Measurements from ENCODE around the gene LECT2.

GRCh38 chr5:135898651-135899050, 56.1 kb downstream of the LECT2 start:
- TF ChIP-seq CTCF (IDR thresholded peaks at IDR 0.05) (no peak), POLR2AphosphoS5 (IDR thresholded peaks at IDR 0.05) (no peak), POLR2A (IDR thresholded peaks at IDR 0.05; ENCODE audit: low read depth) (no peak), EP300 (IDR thresholded peaks at IDR 0.05) (no peak)
